Smooth muscle cell (in vitro differentiated cells): ENCODE measurements around the gene BRD2. TPM values are rescaled to one million over a fixed set of nuclear protein-coding genes. Genes with fewer than 3 reads are reported as not detected.

Experiments
- DNase-seq: peaks from one replicate; lab custom pipeline; 2025; ENCODE audit not compliant: unreplicated experiment; lab: John Stamatoyannopoulos, UW
- H2AFZ ChIP-seq: fragments of 200-600 bp; sonication (generic); 2 replicates; pipeline ENCODE4 v1.6.0; 2016; ENCODE audit warnings: antibody characterized with exemption, low read depth, mild to moderate bottlenecking
- H3F3A ChIP-seq: fragments of 200-600 bp; sonication (generic); 2 replicates; pipeline ENCODE4 v1.6.0; 2017; ENCODE audit warnings: antibody characterized with exemption, low read depth
- H3K27ac ChIP-seq: fragments of 200-600 bp; sonication (generic); 2 replicates; pipeline ENCODE4 v1.5.1; 2016; ENCODE audit warnings: low read depth, mild to moderate bottlenecking
- H3K27me3 ChIP-seq: fragments of 200-600 bp; sonication (generic); 2 replicates; pipeline ENCODE4 v1.6.1; 2016; ENCODE audit warnings: low read depth, mild to moderate bottlenecking
- H3K36me3 ChIP-seq: fragments of 200-600 bp; sonication (generic); 2 replicates; pipeline ENCODE4 v1.5.1; 2016; ENCODE audit warnings: low read depth
- H3K4me1 ChIP-seq: fragments of 200-600 bp; sonication (generic); 2 replicates; pipeline ENCODE4 v1.5.1; 2016; ENCODE audit warnings: low read depth
- H3K4me2 ChIP-seq: fragments of 200-600 bp; sonication (generic); 2 replicates; pipeline ENCODE4 v1.6.0; 2016; ENCODE audit warnings: mild to moderate bottlenecking
- H3K4me3 ChIP-seq: fragments of 200-600 bp; sonication (generic); 2 replicates; pipeline ENCODE4 v1.5.1; 2016; ENCODE audit warnings: mild to moderate bottlenecking
- H3K79me2 ChIP-seq: fragments of 200-600 bp; sonication (generic); 2 replicates; pipeline ENCODE4 v1.6.0; 2016; ENCODE audit warnings: low read depth, mild to moderate bottlenecking
- H3K9ac ChIP-seq: fragments of 200-600 bp; sonication (generic); 2 replicates; pipeline ENCODE4 v1.6.0; 2016; ENCODE audit warnings: low read depth
- H3K9me3 ChIP-seq: fragments of 200-600 bp; sonication (generic); replicated peaks from 2 replicates; pipeline ENCODE4 v1.5.1; 2016; ENCODE audit warnings: low read depth
- H4K20me1 ChIP-seq: fragments of 200-600 bp; sonication (generic); 2 replicates; pipeline ENCODE4 v1.6.0; 2016; ENCODE audit warnings: low read depth
- CTCF ChIP-seq: fragments of 200-600 bp; sonication (generic); IDR thresholded peaks from 2 replicates; pipeline ENCODE4 v1.5.1; 2017; ENCODE audit warnings: borderline replicate concordance, mild to moderate bottlenecking, antibody characterized with exemption; ENCODE audit not compliant: insufficient read depth, poor library complexity, severe bottlenecking
- WGBS: methylation state at CpG from one replicate; pipeline ENCODE4 v1.1.7; 2016; ENCODE audit warnings: low lambda C conversion rate; 5-methylcytosine and 5-hydroxymethylcytosine counted together
- polyA plus RNA-seq: library from polyadenylated mRNA; unstranded; fragments of >200 nt; fragmentation: Nextera tagmentation; extraction: Ambion mirVana; gene quantifications from 2 replicates; pipeline ENCODE4 v1.2.1, GENCODE V29; 2016
- total RNA-seq: library from RNA; depleted of rRNA; stranded (reverse); fragments of >200 nt; gene quantifications from 2 replicates; pipeline ENCODE4 v1.2.3, GENCODE V29; 2014

The BRD2 gene
- total and polyA plus RNA-seq, 2 experiments from 2014 or later: 162 to 205 TPM

- Histone ChIP-seq H4K20me1 (no peaks in the 10 kb centered on the region), H3K9me3 (no peaks in the 10 kb centered on the region), H3K9ac (no peak overlapping the region), H3K36me3 (no peaks in the 10 kb centered on the region), H3F3A (no peaks in the 10 kb centered on the region), H3K4me3 (no peak overlapping the region), H3K27ac (no peak overlapping the region), H3K27me3 (no peaks in the 10 kb centered on the region), H3K79me2 (no peaks in the 10 kb centered on the region), H3K4me1 (peaks cover 1% of the 10 kb centered on the region), H2AFZ (no peak overlapping the region), H3K4me2 (no peak overlapping the region)
- no peak for DNase-seq
- 27% methylated on average over 6 of the region's 6 CpGs for WGBS
- TF ChIP-seq CTCF: peak; percentile 77
Measured at GRCh38 chr6:33014841-33015634, 46.6 kb downstream of the BRD2 start.

GRCh38 chr6:33015798-33016197 lies 47.4 kb downstream of the BRD2 start:
- no peak overlapping the region for H3K27ac ChIP-seq
- no peaks in the 10 kb centered on the region for H3K9me3 ChIP-seq
- 81% methylated on average over 11 of the region's 11 CpGs for whole genome bisulfite sequencing
- H3K4me1 ChIP-seq: no peaks in the 10 kb centered on the region
- no peak overlapping the region for H3K4me2 ChIP-seq
- H3K36me3 ChIP-seq: no peaks in the 10 kb centered on the region
- no peaks in the 10 kb centered on the region for H3K27me3 ChIP-seq
- H3K4me3 ChIP-seq: no peak overlapping the region
- no peak overlapping the region for H3K9ac ChIP-seq
- TF ChIP-seq CTCF: no peak
- H3K79me2 ChIP-seq: no peaks in the 10 kb centered on the region
- H4K20me1 ChIP-seq: no peaks in the 10 kb centered on the region
- H3F3A ChIP-seq: no peaks in the 10 kb centered on the region
- no peak for DNase-seq
- H2AFZ ChIP-seq: no peak overlapping the region

GRCh38 chr6:33017018-33017417 lies 48.6 kb downstream of the BRD2 start:
- H3K4me2 ChIP-seq: no peak overlapping the region
- H3K27ac ChIP-seq: no peak overlapping the region
- no peaks in the 10 kb centered on the region for H3K36me3 ChIP-seq
- no peaks in the 10 kb centered on the region for H3K79me2 ChIP-seq
- H3K4me1 ChIP-seq: no peaks in the 10 kb centered on the region
- no peak for DNase-seq
- no peak for TF ChIP-seq CTCF
- WGBS: 73% methylated on average over 4 of the region's 4 CpGs
- no peak overlapping the region for H2AFZ ChIP-seq
- no peak overlapping the region for H3K9ac ChIP-seq
- H3K27me3 ChIP-seq: no peaks in the 10 kb centered on the region
- no peaks in the 10 kb centered on the region for H3K9me3 ChIP-seq
- H3K4me3 ChIP-seq: no peak overlapping the region
- no peaks in the 10 kb centered on the region for H4K20me1 ChIP-seq
- H3F3A ChIP-seq: no peaks in the 10 kb centered on the region

- WGBS: 83% methylated on average over 3 of the region's 3 CpGs
- H3K9ac ChIP-seq: no peak overlapping the region
- H3K36me3 ChIP-seq: no peaks in the 10 kb centered on the region
- H3K79me2 ChIP-seq: no peaks in the 10 kb centered on the region
- no peak for TF ChIP-seq CTCF
- DNase-seq: no peak
- H2AFZ ChIP-seq: no peak overlapping the region
- no peaks in the 10 kb centered on the region for H3K4me1 ChIP-seq
- no peaks in the 10 kb centered on the region for H3K27me3 ChIP-seq
- no peak overlapping the region for H3K27ac ChIP-seq
- no peaks in the 10 kb centered on the region for H4K20me1 ChIP-seq
- no peaks in the 10 kb centered on the region for H3F3A ChIP-seq
- no peak overlapping the region for H3K4me2 ChIP-seq
- H3K9me3 ChIP-seq: no peaks in the 10 kb centered on the region
- H3K4me3 ChIP-seq: no peak overlapping the region
Measured at GRCh38 chr6:33017694-33018353, 49.4 kb downstream of the BRD2 start.
